K562 (cell line): Measurements from ENCODE around the gene CLCN1. TPM values are rescaled to one million over a fixed set of nuclear protein-coding genes. Genes with fewer than 3 reads are reported as not detected.

ENCODE experiments used
- ATAC-seq: fragments of 200-7000 bp; cut with Tn5 transposase; 3 replicates; pipeline ENCODE4 v1.9.1; 2020; ENCODE audit warnings: moderate library complexity
- BruUV-seq: library from RNA; stranded (reverse); fragments of 400-500 nt; replicated peaks from 2 replicates; lab custom pipeline; 2021; lab: Mats Ljungman, UMichigan
- CTCF ChIA-PET: fragments of 300-600 bp; formaldehyde crosslinking; extraction: SDS; loops from one replicate; lab custom pipeline; 2021; ENCODE audit warnings: low intra/inter-chr PET ratio; lab: Yijun Ruan, JAX
- POLR2A ChIA-PET: fragments of 300-600, 350-650 bp; sonication (Branson Sonifier 250); formaldehyde crosslinking; extraction: SDS; loops from one replicate; lab custom pipeline; 2021; ENCODE audit warnings: antibody characterized with exemption, inconsistent platforms; lab: Yijun Ruan, JAX
- DNase-seq, 4 experiments: peaks; one replicate each; pipeline versions ENCODE4 v3.0.0 to v3.0.0-alpha.2; 2011 to 2018; ENCODE audit warnings: low spot score in 3 of 4, mixed read lengths in 3 of 4; ENCODE audit errors: extremely low read depth in 1 of 4
- FAIRE-seq: peaks from 2 replicates; lab custom pipeline; 2011; peaks lifted over from hg19 to GRCh38; lab: Jason Lieb, UNC
- H2AFZ ChIP-seq: 2 replicates; pipeline ENCODE4 v1.6.0; 2011; ENCODE audit warnings: low read depth, low read length, control low read depth, inconsistent platforms
- H3K27ac ChIP-seq: fragments of 200-600 bp; 3 replicates; pipeline ENCODE4 v1.8.0; 2011; ENCODE audit warnings: low read depth, mild to moderate bottlenecking, control low read depth, inconsistent platforms, low read length, moderate library complexity, mixed read lengths; ENCODE audit errors: extremely low read depth
- H3K27me3 ChIP-seq, 2 experiments: fragments of 300-600 bp in 1 of 2; 2 replicates in 1 of 2; 3 replicates in 1 of 2; pipeline versions ENCODE4 v1.6.0 to v1.8.0; 2011; ENCODE audit warnings: inconsistent platforms in 2 of 2, low read length in 2 of 2, mild to moderate bottlenecking in 1 of 2, mixed read lengths in 1 of 2, moderate library complexity in 1 of 2; ENCODE audit not compliant: control insufficient read depth in 2 of 2, insufficient read depth in 2 of 2
- H3K36me3 ChIP-seq: fragments of 300-600 bp; 3 replicates; pipeline ENCODE4 v1.8.0; 2011; ENCODE audit warnings: mild to moderate bottlenecking, low read length, inconsistent platforms; ENCODE audit not compliant: control insufficient read depth, insufficient read depth
- H3K4me1 ChIP-seq, 2 experiments: fragments of 200-600 bp in 1 of 2; replicated peaks in 1 of 2; 2 replicates in 1 of 2; 3 replicates in 1 of 2; pipeline versions ENCODE4 v1.5.1 to v1.8.0; 2011; ENCODE audit warnings: inconsistent platforms in 2 of 2, low read length in 2 of 2, mild to moderate bottlenecking in 1 of 2, mixed read lengths in 1 of 2, moderate library complexity in 1 of 2; ENCODE audit not compliant: control insufficient read depth in 2 of 2, insufficient read depth in 2 of 2
- H3K4me2 ChIP-seq: 2 replicates; pipeline ENCODE4 v1.6.1; 2011; ENCODE audit warnings: low read length, control low read depth, inconsistent platforms, mixed read lengths; ENCODE audit not compliant: insufficient read depth
- H3K4me3 ChIP-seq: fragments of 200-600 bp; sonication (generic), shearing (Covaris generic); 2 replicates; pipeline ENCODE4 v1.5.1; 2016; ENCODE audit warnings: control low read depth, inconsistent platforms
- H3K79me2 ChIP-seq: fragments of 200-600 bp; 3 replicates; pipeline ENCODE4 v1.8.0; 2011; ENCODE audit warnings: low read length, inconsistent platforms; ENCODE audit not compliant: control insufficient read depth, insufficient read depth
- H3K9ac ChIP-seq, 2 experiments: 2 replicates each; pipeline versions ENCODE4 v1.6.0 to v1.6.1; 2011; ENCODE audit warnings: low read depth in 2 of 2, low read length in 2 of 2, control low read depth in 1 of 2, inconsistent platforms in 1 of 2, mild to moderate bottlenecking in 1 of 2, mixed read lengths in 1 of 2; ENCODE audit not compliant: insufficient read depth in 1 of 2
- H3K9me1 ChIP-seq: one replicate; pipeline ENCODE4 v1.6.0; 2011; ENCODE audit warnings: inconsistent platforms, mild to moderate bottlenecking, low read length, moderate library complexity; ENCODE audit not compliant: control insufficient read depth, insufficient read depth
- H3K9me3 ChIP-seq: replicated peaks from 2 replicates; pipeline ENCODE4 v1.5.1; 2011; ENCODE audit warnings: low read depth, low read length, inconsistent platforms; ENCODE audit not compliant: control insufficient read depth, insufficient read depth
- H4K20me1 ChIP-seq: replicated peaks from 2 replicates; pipeline ENCODE4 v1.6.1; 2011; ENCODE audit warnings: low read length, inconsistent platforms, mixed read lengths; ENCODE audit not compliant: control insufficient read depth, insufficient read depth
- BCL6 ChIP-seq: fragments of 250-450 bp; sonication (Bioruptor Pico); IDR thresholded peaks from 2 replicates; pipeline ENCODE4 v1.4.0; 2020
- CBX8 ChIP-seq: fragments of 200-600 bp; sonication (generic); IDR thresholded peaks from 2 replicates; pipeline ENCODE4 v1.6.1; 2012; ENCODE audit warnings: borderline replicate concordance, mixed run types, low read depth, mild to moderate bottlenecking, moderate library complexity, mixed read lengths, low read length, control low read depth, inconsistent platforms; ENCODE audit not compliant: poor library complexity, severe bottlenecking; ENCODE audit errors: extremely low read depth
- FOXK1 ChIP-seq: sonication (generic); formaldehyde crosslinking; IDR thresholded peaks from 2 replicates; pipeline ENCODE4 v1.8.0; 2022; ENCODE audit warnings: missing genetic modification reagents, mild to moderate bottlenecking, borderline replicate concordance
- ILK ChIP-seq: fragments of 450-650 bp; IDR thresholded peaks from 2 replicates; pipeline ENCODE4 v1.6.1; 2016; ENCODE audit warnings: missing genetic modification characterization, low read depth, mild to moderate bottlenecking, missing compliant biosample characterization, moderate library complexity, borderline replicate concordance
- JUND ChIP-seq, 2 experiments: IDR thresholded peaks; 2 replicates in 1 of 2; 3 replicates in 1 of 2; pipeline ENCODE4 v1.6.1; 2011; ENCODE audit warnings: borderline replicate concordance in 2 of 2, low read depth in 2 of 2, low read length in 2 of 2, improper control_type of control experiment in 1 of 2, missing biosample characterization in 1 of 2, missing genetic modification characterization in 1 of 2, missing genetic modification reagents in 1 of 2
- NBN ChIP-seq: fragments of 450-650 bp; IDR thresholded peaks from 2 replicates; pipeline ENCODE4 v1.6.1; 2016; ENCODE audit warnings: low read depth, mild to moderate bottlenecking
- NR2C1 ChIP-seq, 2 experiments: fragments of 450-650 bp; IDR thresholded peaks; 2 replicates each; pipeline ENCODE4 v1.6.1; 2017; ENCODE audit warnings: mild to moderate bottlenecking in 2 of 2, antibody characterized with exemption in 1 of 2, inconsistent platforms in 1 of 2, missing compliant biosample characterization in 1 of 2, missing genetic modification characterization in 1 of 2
- RAD21 ChIP-seq, 2 experiments: fragments of 250-450 bp in 1 of 2; fragments of 450-650 bp in 1 of 2; sonication (Bioruptor Pico) in 1 of 2; formaldehyde crosslinking in 1 of 2; IDR thresholded peaks in 1 of 2; conservative IDR thresholded peaks in 1 of 2; 2 replicates each; pipeline versions ENCODE4 v1.4.0 to v1.8.0; 2020 to 2022; ENCODE audit warnings: mild to moderate bottlenecking in 2 of 2, moderate library complexity in 1 of 2
- SIN3A ChIP-seq, 2 experiments: fragments of 150-350 bp in 1 of 2; IDR thresholded peaks; 2 replicates each; pipeline ENCODE4 v1.6.1; 2011 to 2016; ENCODE audit warnings: borderline replicate concordance in 2 of 2, low read depth in 2 of 2, low read length in 2 of 2, mild to moderate bottlenecking in 2 of 2, moderate library complexity in 2 of 2; ENCODE audit not compliant: control insufficient read depth in 1 of 2
- SMAD4 ChIP-seq: fragments of 250-450 bp; sonication (Bioruptor Pico); conservative IDR thresholded peaks from 2 replicates; pipeline ENCODE4 v1.8.0; 2021; ENCODE audit warnings: inconsistent platforms, mild to moderate bottlenecking, moderate library complexity
- USF1 ChIP-seq: sonication (generic); formaldehyde crosslinking; IDR thresholded peaks from 2 replicates; pipeline ENCODE4 v1.9.0; 2022; ENCODE audit warnings: mild to moderate bottlenecking, missing genetic modification reagents
- USF2 ChIP-seq: sonication (generic); formaldehyde crosslinking; IDR thresholded peaks from 2 replicates; pipeline ENCODE4 v1.5.0; 2020; ENCODE audit warnings: missing genetic modification reagents
- ZNF253 ChIP-seq: fragments of 250-450 bp; sonication (Bioruptor Pico); conservative IDR thresholded peaks from 2 replicates; pipeline ENCODE4 v1.6.1; 2021; ENCODE audit warnings: mild to moderate bottlenecking
- WGBS: fragments of 100-300 bp; shearing (Covaris generic); methylation state at CpG from one replicate; pipeline ENCODE4 v1.1.6; 2016; ENCODE audit warnings: low coverage, mixed read lengths; ENCODE audit not compliant: insufficient coverage; ENCODE audit errors: missing lambda C conversion rate; 5-methylcytosine and 5-hydroxymethylcytosine counted together
- in situ Hi-C: fragments of 300-500 bp; cut with MboI; formaldehyde crosslinking; loops from 4 replicates; pipeline ENCODE4 v1.15.0; 2018; ENCODE audit warnings: inconsistent platforms, mixed read lengths
- intact Hi-C: fragments of 100-400 bp; cut with micrococcal nuclease; formaldehyde crosslinking; loops from 2 replicates; pipeline ENCODE4 v1.14.2; 2022
- polyA plus RNA-seq, 8 experiments: library from polyadenylated mRNA; depleted of rRNA in 4 of 8; stranded (reverse) in 5 of 8; unstranded in 3 of 8; fragments of >200 nt; fragmentation: Nextera tagmentation in 2 of 8; fragmentation: Illumina TruSeq in 1 of 8; extraction: Ambion mirVana in 2 of 8; extraction: Trizol in 1 of 8; gene quantifications; 2 replicates each; pipeline versions ENCODE4 v1.2.1 to v1.2.3, GENCODE V29; 2011 to 2014; ENCODE audit warnings: inconsistent platforms in 1 of 8, missing spikeins in 1 of 8
- total RNA-seq, 7 experiments: library from RNA; depleted of rRNA in 6 of 7; stranded (reverse); fragments of >200 nt in 6 of 7; fragmentation: Illumina TruSeq in 2 of 7; extraction: Trizol in 2 of 7; gene quantifications; 2 replicates each; pipeline versions ENCODE4 v1.2.1 to v1.2.3, GENCODE V29; 2011 to 2021; ENCODE audit warnings: low replicate concordance in 1 of 7
- TF ChIP-seq, protein P1 (sequence below), 2 experiments: fragments of 450-650 bp in 1 of 2; sonication (generic) in 1 of 2; formaldehyde crosslinking; conservative IDR thresholded peaks; 2 replicates each; pipeline versions ENCODE4 v1.4.0 to v1.8.1; 2020 to 2022; ENCODE audit warnings: mild to moderate bottlenecking in 1 of 2, missing genetic modification reagents in 1 of 2
- TF ChIP-seq, protein P2 (sequence below): fragments of 450-650 bp; IDR thresholded peaks from one replicate; pipeline ENCODE4 v1.6.1; 2018; ENCODE audit warnings: mild to moderate bottlenecking, moderate library complexity; ENCODE audit not compliant: partially characterized antibody

Gene CLCN1
- total and polyA plus RNA-seq, 9 of the 15 experiments (the other 6 are each of a cell fraction or from before 2014, with no cell fraction given) = 0.01 to 0.11 (median 0.04) TPM; not detected in 4

DNA sequence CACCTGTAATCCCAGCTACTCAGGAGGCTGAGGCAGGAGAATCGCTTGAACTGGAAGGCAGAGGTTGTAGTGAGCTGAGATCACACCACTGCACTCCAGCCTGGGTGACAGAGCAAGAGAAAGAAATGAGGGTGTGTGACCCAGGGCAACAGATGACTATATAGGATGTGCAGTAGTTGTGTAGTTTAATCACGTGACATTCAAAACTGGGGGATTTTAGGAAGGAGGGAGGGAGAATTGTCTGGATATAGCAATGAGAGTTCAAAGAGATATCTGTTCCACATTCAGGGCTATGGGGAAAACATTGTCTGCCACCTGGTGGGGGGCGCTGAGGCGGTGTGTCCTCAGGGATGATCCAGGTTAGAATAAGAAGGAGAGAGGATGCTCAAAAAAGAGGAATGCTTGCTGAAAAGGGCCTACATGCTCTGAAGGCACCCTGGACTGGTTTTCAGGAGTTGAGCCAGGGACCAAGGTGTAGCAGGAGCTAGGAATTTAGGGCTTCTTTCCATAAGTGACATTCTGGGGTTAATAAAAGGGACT lies 57.4 kb downstream of the CLCN1 start:
- BruUV-seq = no TSS peak
- intact Hi-C loops (loop anchor here (2.0 kb wide), 1 partner anchor 133 kb away; no protein-coding TSS in a partner anchor), in situ Hi-C loops (no loop called here)
- no peak for DNase-seq
- H4K20me1 ChIP-seq = 0 out of 2 replicates have a peak, but pooled peaks cover 4% of the 10 kb centered on the region
- ATAC-seq = no peak
- no peak overlapping the region for H3K4me2 ChIP-seq
- POLR2A ChIA-PET = interaction anchor here (1.9 kb wide), 1 partner anchor 19 kb away, joined by 4 read pairs; no protein-coding TSS in a partner anchor
- no peak for FAIRE-seq
- no peaks in the 10 kb centered on the region for H3K79me2 ChIP-seq
- no peaks in the 10 kb centered on the region for H3K36me3 ChIP-seq
- peaks cover 8 to 21% of the 10 kb centered on the region in 2 experiments for H3K27me3 ChIP-seq
- no peak overlapping the region for H3K4me3 ChIP-seq
- CTCF ChIA-PET = no interaction called here
- 15% methylated on average over 4 of the region's 4 CpGs for WGBS
- no peak overlapping the region for H3K9ac ChIP-seq
- H3K27ac ChIP-seq = no peak overlapping the region
- H3K4me1 ChIP-seq = peaks cover 0 to 9% of the 10 kb centered on the region in 2 experiments; a peak in 1 of 5 replicates
- no peak overlapping the region for H2AFZ ChIP-seq
- H3K9me3 ChIP-seq = no peaks in the 10 kb centered on the region
- no peaks in the 10 kb centered on the region for H3K9me1 ChIP-seq
- TF ChIP-seq ZNF253 (no peak), NBN (no peak), ILK (tag) (no peak), USF2 (peak; percentile 9; the same call in 1 of the 2 replicates), USF1 (CRISPR knock-in tag) (peak; percentile 44; the same call in 1 of the 2 replicates), BCL6 (CRISPR knock-in tag) (no peak), SIN3A (IDR thresholded peaks at IDR 0.05; ENCODE audit: borderline replicate concordance in 2 of 2, control insufficient read depth in 1 of 2, low read depth in 2 of 2, low read length in 2 of 2) (no peak), FOXK1 (0 out of 2 replicates have a peak, but pooled peaks have one; percentile 57), JUND (IDR thresholded peaks at IDR 0.05; ENCODE audit: borderline replicate concordance, low read depth, low read length) (no peak), JUND (tag; IDR thresholded peaks at IDR 0.05; ENCODE audit: borderline replicate concordance, low read depth, low read length) (no peak), RAD21 (CRISPR knock-in tag; conservative IDR thresholded peaks at IDR 0.05 in 1 of 2, IDR thresholded peaks at IDR 0.05 in 1 of 2) (peak in 1 of 2 experiments; percentile 34; a peak in 2 of 4 replicates), SMAD4 (no peak), NR2C1 (IDR thresholded peaks at IDR 0.05) (no peak), NR2C1 (tag; IDR thresholded peaks at IDR 0.05) (no peak), CBX8 (no peak)
- TF ChIP-seq, protein P1, sequence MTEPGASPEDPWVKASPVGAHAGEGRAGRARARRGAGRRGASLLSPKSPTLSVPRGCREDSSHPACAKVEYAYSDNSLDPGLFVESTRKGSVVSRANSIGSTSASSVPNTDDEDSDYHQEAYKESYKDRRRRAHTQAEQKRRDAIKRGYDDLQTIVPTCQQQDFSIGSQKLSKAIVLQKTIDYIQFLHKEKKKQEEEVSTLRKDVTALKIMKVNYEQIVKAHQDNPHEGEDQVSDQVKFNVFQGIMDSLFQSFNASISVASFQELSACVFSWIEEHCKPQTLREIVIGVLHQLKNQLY (CRISPR knock-in tag; conservative IDR thresholded peaks at IDR 0.05) = no peak
- TF ChIP-seq, protein P2, sequence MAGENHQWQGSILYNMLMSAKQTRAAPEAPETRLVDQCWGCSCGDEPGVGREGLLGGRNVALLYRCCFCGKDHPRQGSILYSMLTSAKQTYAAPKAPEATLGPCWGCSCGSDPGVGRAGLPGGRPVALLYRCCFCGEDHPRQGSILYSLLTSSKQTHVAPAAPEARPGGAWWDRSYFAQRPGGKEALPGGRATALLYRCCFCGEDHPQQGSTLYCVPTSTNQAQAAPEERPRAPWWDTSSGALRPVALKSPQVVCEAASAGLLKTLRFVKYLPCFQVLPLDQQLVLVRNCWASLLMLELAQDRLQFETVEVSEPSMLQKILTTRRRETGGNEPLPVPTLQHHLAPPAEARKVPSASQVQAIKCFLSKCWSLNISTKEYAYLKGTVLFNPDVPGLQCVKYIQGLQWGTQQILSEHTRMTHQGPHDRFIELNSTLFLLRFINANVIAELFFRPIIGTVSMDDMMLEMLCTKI = no peak
